Measurements from ENCODE around the gene NELFA. TPM values are rescaled to one million over a fixed set of nuclear protein-coding genes. Genes with fewer than 3 reads are reported as not detected.

The NELFA gene
- total RNA-seq, 4 donors from 2014 or later = 23.2 to 41.5 (median 35.5) TPM

DNA sequence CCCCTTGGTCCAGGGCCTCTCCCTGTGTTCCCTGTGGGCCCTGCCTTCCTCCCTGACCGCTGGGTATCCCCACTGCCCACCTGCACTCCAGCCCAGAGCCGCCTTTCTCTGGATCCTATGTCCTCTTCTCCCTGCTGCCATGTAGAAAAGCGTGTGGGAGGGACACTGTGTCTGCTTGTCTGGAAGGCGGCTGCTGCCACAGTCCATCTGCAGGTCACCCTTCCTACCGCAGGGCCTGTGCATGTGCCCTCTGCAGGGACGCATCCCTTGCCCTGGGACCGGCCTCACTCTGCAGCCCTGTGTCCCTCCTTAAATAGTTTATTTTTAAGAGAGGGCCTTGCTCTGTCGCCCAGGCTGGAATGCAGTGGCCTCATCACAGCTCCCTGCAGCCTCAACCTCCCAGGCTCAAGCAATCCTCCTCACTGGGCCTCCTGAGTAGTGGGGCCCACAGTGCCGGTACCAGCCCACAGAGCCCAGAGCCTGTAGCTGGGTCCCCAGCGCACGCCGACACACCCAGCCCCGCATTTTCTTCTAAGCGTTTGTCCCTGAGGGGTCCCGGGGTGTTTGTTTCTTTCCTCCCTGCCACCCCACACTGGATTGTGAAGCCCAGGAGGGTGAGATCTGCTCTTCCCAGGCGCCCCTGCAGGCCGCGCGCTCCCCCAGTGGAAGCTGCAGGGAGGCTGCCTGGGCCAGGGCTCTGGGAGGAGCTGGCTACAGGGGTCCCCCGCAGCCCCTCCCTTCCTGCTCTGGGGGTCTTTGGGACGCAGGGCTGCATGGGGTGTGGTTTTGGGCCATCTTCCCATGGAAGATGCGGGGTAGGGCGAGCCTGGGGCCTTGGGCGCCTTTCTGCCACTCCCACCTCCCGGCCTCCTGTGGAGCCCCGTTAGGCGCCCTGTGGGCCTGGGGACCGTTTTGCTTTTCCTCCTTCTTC lies 37.5 kb upstream of the NELFA start:
- Histone ChIP-seq H3K9me3 (no peaks in the 10 kb centered on the region), H3K4me3 (no peak overlapping the region), H3K4me1 (peaks cover 23% of the 10 kb centered on the region), H3K27ac (no peak overlapping the region), H3K27me3 (peaks cover 69% of the 10 kb centered on the region), H3K36me3 (no peaks in the 10 kb centered on the region)
- TF ChIP-seq, protein P1, sequence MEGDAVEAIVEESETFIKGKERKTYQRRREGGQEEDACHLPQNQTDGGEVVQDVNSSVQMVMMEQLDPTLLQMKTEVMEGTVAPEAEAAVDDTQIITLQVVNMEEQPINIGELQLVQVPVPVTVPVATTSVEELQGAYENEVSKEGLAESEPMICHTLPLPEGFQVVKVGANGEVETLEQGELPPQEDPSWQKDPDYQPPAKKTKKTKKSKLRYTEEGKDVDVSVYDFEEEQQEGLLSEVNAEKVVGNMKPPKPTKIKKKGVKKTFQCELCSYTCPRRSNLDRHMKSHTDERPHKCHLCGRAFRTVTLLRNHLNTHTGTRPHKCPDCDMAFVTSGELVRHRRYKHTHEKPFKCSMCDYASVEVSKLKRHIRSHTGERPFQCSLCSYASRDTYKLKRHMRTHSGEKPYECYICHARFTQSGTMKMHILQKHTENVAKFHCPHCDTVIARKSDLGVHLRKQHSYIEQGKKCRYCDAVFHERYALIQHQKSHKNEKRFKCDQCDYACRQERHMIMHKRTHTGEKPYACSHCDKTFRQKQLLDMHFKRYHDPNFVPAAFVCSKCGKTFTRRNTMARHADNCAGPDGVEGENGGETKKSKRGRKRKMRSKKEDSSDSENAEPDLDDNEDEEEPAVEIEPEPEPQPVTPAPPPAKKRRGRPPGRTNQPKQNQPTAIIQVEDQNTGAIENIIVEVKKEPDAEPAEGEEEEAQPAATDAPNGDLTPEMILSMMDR (IDR thresholded peaks at IDR 0.05) = no peak
- no peak for TF ChIP-seq EP300 (IDR thresholded peaks at IDR 0.05)
- no peak for TF ChIP-seq POLR2A (IDR thresholded peaks at IDR 0.05)
- TF ChIP-seq POLR2AphosphoS5 (IDR thresholded peaks at IDR 0.05) = no peak
- 67% methylated on average over 26 of the region's 28 CpGs for WGBS
- peak in 1 of 2 donors; percentile 77 for DNase-seq (ENCODE audit: low spot score in 2 of 2)

DNA sequence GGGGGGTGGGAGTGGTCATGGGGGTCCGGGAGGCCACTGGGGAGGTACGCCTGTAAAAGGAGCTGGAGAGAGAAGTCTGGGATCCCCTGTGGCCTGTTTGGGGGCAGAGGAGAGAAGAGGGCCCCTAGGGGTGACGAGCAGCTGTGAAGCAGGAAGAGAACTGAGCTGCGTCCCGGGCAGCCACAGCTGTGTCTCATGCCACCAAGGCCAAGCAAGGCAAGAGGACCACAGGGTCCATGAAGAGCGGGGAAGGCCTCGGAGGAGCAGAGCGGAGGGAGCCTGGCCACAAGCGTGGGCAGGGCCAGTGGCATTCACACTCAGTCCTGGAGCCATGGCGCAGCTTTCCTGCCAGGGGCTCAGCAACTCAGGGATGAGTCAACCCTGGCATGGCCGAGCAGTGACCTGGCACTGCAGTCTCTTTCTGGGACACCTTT lies 36.8 kb upstream of the NELFA start:
- peaks cover 30% of the 10 kb centered on the region for H3K4me1 ChIP-seq
- no peak overlapping the region for H3K4me3 ChIP-seq
- H3K27me3 ChIP-seq = peaks cover 70% of the 10 kb centered on the region
- WGBS = 83% methylated on average over 10 of the region's 11 CpGs
- TF ChIP-seq POLR2A (IDR thresholded peaks at IDR 0.05) = no peak
- TF ChIP-seq POLR2AphosphoS5 (IDR thresholded peaks at IDR 0.05) = no peak
- TF ChIP-seq EP300 (IDR thresholded peaks at IDR 0.05) = no peak
- TF ChIP-seq, protein P1 (IDR thresholded peaks at IDR 0.05) = no peak
- H3K36me3 ChIP-seq = no peaks in the 10 kb centered on the region
- no peak overlapping the region for H3K27ac ChIP-seq
- DNase-seq (ENCODE audit: low spot score in 2 of 2) = peak in 1 of 2 donors; percentile 64
- H3K9me3 ChIP-seq = no peaks in the 10 kb centered on the region

DNA sequence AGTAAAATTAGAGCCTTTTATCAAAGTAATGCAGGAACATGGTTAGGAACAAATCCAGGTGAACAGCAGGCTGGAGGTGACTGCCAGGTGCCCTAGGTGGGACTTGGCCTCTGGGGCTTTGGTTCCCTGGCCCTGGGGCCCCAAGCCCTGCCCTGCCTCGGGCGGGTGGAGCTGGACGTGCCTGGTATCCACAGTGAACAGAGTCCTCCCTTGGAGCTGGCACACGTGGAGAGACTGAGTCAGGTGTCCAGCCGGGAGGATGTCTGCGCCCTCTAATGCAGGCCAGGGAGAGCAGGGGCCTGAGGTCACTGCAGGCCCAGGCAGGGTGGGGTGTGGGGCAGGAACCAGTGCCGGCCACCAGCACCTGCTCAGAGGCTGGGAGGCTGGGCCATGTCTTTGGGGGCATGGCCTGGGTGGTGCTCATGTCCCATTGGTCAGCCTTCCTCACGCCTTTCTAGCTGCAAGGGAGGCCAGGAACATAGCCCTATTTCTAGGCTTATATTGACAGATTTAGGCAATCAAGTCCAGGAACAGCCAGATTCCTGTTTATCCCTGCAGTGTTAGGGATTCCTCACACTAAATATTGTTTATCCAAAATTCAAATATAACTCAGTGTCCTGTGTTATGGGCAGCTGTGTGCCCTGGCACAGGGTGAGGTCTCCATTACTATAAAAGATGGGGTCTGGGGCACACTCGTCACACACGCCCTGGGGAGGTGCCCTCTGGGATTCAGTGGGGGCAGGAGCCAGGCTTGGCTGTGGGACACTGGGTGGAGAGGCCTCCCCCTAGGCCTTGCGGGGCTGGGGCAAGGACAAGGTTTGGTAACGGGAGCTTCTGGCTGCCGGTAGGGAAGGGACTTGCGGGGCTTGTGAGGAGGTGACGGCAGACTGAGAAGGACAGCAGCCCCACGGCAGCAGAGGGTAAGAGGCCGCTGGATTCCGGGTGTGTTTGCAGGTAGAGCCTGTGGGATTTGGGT lies 36.1 kb upstream of the NELFA start:
- H3K9me3 ChIP-seq = no peaks in the 10 kb centered on the region
- peaks cover 77% of the 10 kb centered on the region for H3K27me3 ChIP-seq
- TF ChIP-seq POLR2AphosphoS5 (IDR thresholded peaks at IDR 0.05) (no peak), EP300 (IDR thresholded peaks at IDR 0.05) (no peak), POLR2A (IDR thresholded peaks at IDR 0.05) (no peak)
- TF ChIP-seq, protein P1 (IDR thresholded peaks at IDR 0.05) = no peak
- H3K36me3 ChIP-seq = no peaks in the 10 kb centered on the region
- peak in 1 of 2 donors; percentile 59 for DNase-seq (ENCODE audit: low spot score in 2 of 2)
- 81% methylated on average over 18 of the region's 18 CpGs for WGBS
- peaks cover 33% of the 10 kb centered on the region for H3K4me1 ChIP-seq
- H3K4me3 ChIP-seq = no peak overlapping the region
- H3K27ac ChIP-seq = no peak overlapping the region

DNA sequence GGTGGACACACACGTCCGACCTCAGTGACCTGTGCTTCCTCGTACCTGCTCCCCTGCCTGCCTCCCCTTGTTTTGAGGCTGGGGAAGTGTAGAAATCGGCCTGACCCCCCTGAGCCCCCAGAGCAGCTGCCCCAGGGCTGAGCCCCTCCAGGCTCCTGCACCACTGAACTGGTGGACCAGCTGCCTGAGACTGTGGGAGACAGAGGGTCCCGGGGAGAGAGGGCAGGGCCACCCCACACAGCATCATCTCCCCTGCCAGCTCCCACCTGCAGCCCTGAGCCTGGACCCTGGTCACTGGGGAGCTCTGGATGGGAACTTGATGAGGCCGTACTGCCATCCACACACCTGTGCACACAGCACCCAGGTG lies 35.3 kb upstream of the NELFA start:
- Histone ChIP-seq H3K9me3 (no peaks in the 10 kb centered on the region), H3K27me3 (peaks cover 83% of the 10 kb centered on the region), H3K4me1 (peaks cover 33% of the 10 kb centered on the region), H3K27ac (no peak overlapping the region), H3K4me3 (no peak overlapping the region), H3K36me3 (no peaks in the 10 kb centered on the region)
- peak in 1 of 2 donors; percentile 52 for DNase-seq (ENCODE audit: low spot score in 2 of 2)
- WGBS = 83% methylated on average over 6 of the region's 6 CpGs
- TF ChIP-seq EP300 (IDR thresholded peaks at IDR 0.05) = no peak
- no peak for TF ChIP-seq POLR2A (IDR thresholded peaks at IDR 0.05)
- no peak for TF ChIP-seq POLR2AphosphoS5 (IDR thresholded peaks at IDR 0.05)
- TF ChIP-seq, protein P1 (IDR thresholded peaks at IDR 0.05) = no peak
